K562 (cell line): ENCODE results near the gene CNOT6L. TPM values are rescaled to one million over a fixed set of nuclear protein-coding genes. Genes with fewer than 3 reads are reported as not detected.

Experiments
- ATAC-seq: fragments of 200-7000 bp; cut with Tn5 transposase; 3 replicates; pipeline ENCODE4 v1.9.1; 2020; ENCODE audit warnings: moderate library complexity
- BruUV-seq: library from RNA; stranded (reverse); fragments of 400-500 nt; replicated peaks from 2 replicates; lab custom pipeline; 2021; lab: Mats Ljungman, UMichigan
- CTCF ChIA-PET: fragments of 300-600 bp; formaldehyde crosslinking; extraction: SDS; loops from one replicate; lab custom pipeline; 2021; ENCODE audit warnings: low intra/inter-chr PET ratio; lab: Yijun Ruan, JAX
- POLR2A ChIA-PET: fragments of 300-600, 350-650 bp; sonication (Branson Sonifier 250); formaldehyde crosslinking; extraction: SDS; loops from one replicate; lab custom pipeline; 2021; ENCODE audit warnings: antibody characterized with exemption, inconsistent platforms; lab: Yijun Ruan, JAX
- DNase-seq, 4 experiments: peaks; one replicate each; pipeline versions ENCODE4 v3.0.0 to v3.0.0-alpha.2; 2011 to 2018; ENCODE audit warnings: low spot score in 3 of 4, mixed read lengths in 3 of 4; ENCODE audit errors: extremely low read depth in 1 of 4
- FAIRE-seq: peaks from 2 replicates; lab custom pipeline; 2011; peaks lifted over from hg19 to GRCh38; lab: Jason Lieb, UNC
- H2AFZ ChIP-seq: 2 replicates; pipeline ENCODE4 v1.6.0; 2011; ENCODE audit warnings: low read depth, low read length, control low read depth, inconsistent platforms
- H3K27ac ChIP-seq: fragments of 200-600 bp; 3 replicates; pipeline ENCODE4 v1.8.0; 2011; ENCODE audit warnings: low read depth, mild to moderate bottlenecking, control low read depth, inconsistent platforms, low read length, moderate library complexity, mixed read lengths; ENCODE audit errors: extremely low read depth
- H3K27me3 ChIP-seq, 2 experiments: fragments of 300-600 bp in 1 of 2; 2 replicates in 1 of 2; 3 replicates in 1 of 2; pipeline versions ENCODE4 v1.6.0 to v1.8.0; 2011; ENCODE audit warnings: inconsistent platforms in 2 of 2, low read length in 2 of 2, mild to moderate bottlenecking in 1 of 2, mixed read lengths in 1 of 2, moderate library complexity in 1 of 2; ENCODE audit not compliant: control insufficient read depth in 2 of 2, insufficient read depth in 2 of 2
- H3K36me3 ChIP-seq: fragments of 300-600 bp; 3 replicates; pipeline ENCODE4 v1.8.0; 2011; ENCODE audit warnings: mild to moderate bottlenecking, low read length, inconsistent platforms; ENCODE audit not compliant: control insufficient read depth, insufficient read depth
- H3K4me1 ChIP-seq, 2 experiments: fragments of 200-600 bp in 1 of 2; replicated peaks in 1 of 2; 2 replicates in 1 of 2; 3 replicates in 1 of 2; pipeline versions ENCODE4 v1.5.1 to v1.8.0; 2011; ENCODE audit warnings: inconsistent platforms in 2 of 2, low read length in 2 of 2, mild to moderate bottlenecking in 1 of 2, mixed read lengths in 1 of 2, moderate library complexity in 1 of 2; ENCODE audit not compliant: control insufficient read depth in 2 of 2, insufficient read depth in 2 of 2
- H3K4me2 ChIP-seq: 2 replicates; pipeline ENCODE4 v1.6.1; 2011; ENCODE audit warnings: low read length, control low read depth, inconsistent platforms, mixed read lengths; ENCODE audit not compliant: insufficient read depth
- H3K4me3 ChIP-seq: fragments of 200-600 bp; sonication (generic), shearing (Covaris generic); 2 replicates; pipeline ENCODE4 v1.5.1; 2016; ENCODE audit warnings: control low read depth, inconsistent platforms
- H3K79me2 ChIP-seq: fragments of 200-600 bp; 3 replicates; pipeline ENCODE4 v1.8.0; 2011; ENCODE audit warnings: low read length, inconsistent platforms; ENCODE audit not compliant: control insufficient read depth, insufficient read depth
- H3K9ac ChIP-seq, 2 experiments: 2 replicates each; pipeline versions ENCODE4 v1.6.0 to v1.6.1; 2011; ENCODE audit warnings: low read depth in 2 of 2, low read length in 2 of 2, control low read depth in 1 of 2, inconsistent platforms in 1 of 2, mild to moderate bottlenecking in 1 of 2, mixed read lengths in 1 of 2; ENCODE audit not compliant: insufficient read depth in 1 of 2
- H3K9me1 ChIP-seq: one replicate; pipeline ENCODE4 v1.6.0; 2011; ENCODE audit warnings: inconsistent platforms, mild to moderate bottlenecking, low read length, moderate library complexity; ENCODE audit not compliant: control insufficient read depth, insufficient read depth
- H3K9me3 ChIP-seq: replicated peaks from 2 replicates; pipeline ENCODE4 v1.5.1; 2011; ENCODE audit warnings: low read depth, low read length, inconsistent platforms; ENCODE audit not compliant: control insufficient read depth, insufficient read depth
- H4K20me1 ChIP-seq: replicated peaks from 2 replicates; pipeline ENCODE4 v1.6.1; 2011; ENCODE audit warnings: low read length, inconsistent platforms, mixed read lengths; ENCODE audit not compliant: control insufficient read depth, insufficient read depth
- C11orf30 ChIP-seq: fragments of 450-650 bp; IDR thresholded peaks from 2 replicates; pipeline ENCODE4 v1.6.1; 2016; ENCODE audit warnings: low read depth, mild to moderate bottlenecking
- CEBPB ChIP-seq: fragments of 450-650 bp; IDR thresholded peaks from 2 replicates; pipeline ENCODE4 v1.6.1; 2016; ENCODE audit warnings: missing genetic modification characterization, missing compliant biosample characterization
- GABPB2 ChIP-seq: fragments of 250-450 bp; sonication (Bioruptor Pico); conservative IDR thresholded peaks from 2 replicates; pipeline ENCODE4 v1.5.1; 2021; ENCODE audit warnings: mild to moderate bottlenecking
- SMAD4 ChIP-seq: fragments of 250-450 bp; sonication (Bioruptor Pico); conservative IDR thresholded peaks from 2 replicates; pipeline ENCODE4 v1.8.0; 2021; ENCODE audit warnings: inconsistent platforms, mild to moderate bottlenecking, moderate library complexity
- SREBF2 ChIP-seq: sonication (generic); formaldehyde crosslinking; IDR thresholded peaks from 2 replicates; pipeline ENCODE4 v1.4.0; 2020; ENCODE audit warnings: mild to moderate bottlenecking, missing genetic modification reagents
- ZFX ChIP-seq: sonication (generic); formaldehyde crosslinking; IDR thresholded peaks from 2 replicates; pipeline ENCODE4 v1.8.0; 2022; ENCODE audit warnings: mild to moderate bottlenecking, missing genetic modification reagents, moderate library complexity
- ZNF282 ChIP-seq: sonication (generic); formaldehyde crosslinking; IDR thresholded peaks from 2 replicates; pipeline ENCODE4 v1.8.1; 2023; ENCODE audit warnings: missing genetic modification reagents
- ZNF316 ChIP-seq: fragments of 450-650 bp; IDR thresholded peaks from 2 replicates; pipeline ENCODE4 v1.6.1; 2016
- ZNF780A ChIP-seq: fragments of 250-450 bp; sonication (Bioruptor Pico); IDR thresholded peaks from 2 replicates; pipeline ENCODE4 v1.5.0; 2021; ENCODE audit warnings: mild to moderate bottlenecking
- WGBS: fragments of 100-300 bp; shearing (Covaris generic); methylation state at CpG from one replicate; pipeline ENCODE4 v1.1.6; 2016; ENCODE audit warnings: low coverage, mixed read lengths; ENCODE audit not compliant: insufficient coverage; ENCODE audit errors: missing lambda C conversion rate; 5-methylcytosine and 5-hydroxymethylcytosine counted together
- in situ Hi-C: fragments of 300-500 bp; cut with MboI; formaldehyde crosslinking; loops from 4 replicates; pipeline ENCODE4 v1.15.0; 2018; ENCODE audit warnings: inconsistent platforms, mixed read lengths
- intact Hi-C: fragments of 100-400 bp; cut with micrococcal nuclease; formaldehyde crosslinking; loops from 2 replicates; pipeline ENCODE4 v1.14.2; 2022
- polyA plus RNA-seq, 8 experiments: library from polyadenylated mRNA; depleted of rRNA in 4 of 8; stranded (reverse) in 5 of 8; unstranded in 3 of 8; fragments of >200 nt; fragmentation: Nextera tagmentation in 2 of 8; fragmentation: Illumina TruSeq in 1 of 8; extraction: Ambion mirVana in 2 of 8; extraction: Trizol in 1 of 8; gene quantifications; 2 replicates each; pipeline versions ENCODE4 v1.2.1 to v1.2.3, GENCODE V29; 2011 to 2014; ENCODE audit warnings: inconsistent platforms in 1 of 8, missing spikeins in 1 of 8
- total RNA-seq, 7 experiments: library from RNA; depleted of rRNA in 6 of 7; stranded (reverse); fragments of >200 nt in 6 of 7; fragmentation: Illumina TruSeq in 2 of 7; extraction: Trizol in 2 of 7; gene quantifications; 2 replicates each; pipeline versions ENCODE4 v1.2.1 to v1.2.3, GENCODE V29; 2011 to 2021; ENCODE audit warnings: low replicate concordance in 1 of 7
- TF ChIP-seq, protein P1 (sequence below), 2 experiments: fragments of 450-650 bp; IDR thresholded peaks; 2 replicates each; pipeline ENCODE4 v1.6.1; 2018; ENCODE audit warnings: mild to moderate bottlenecking in 2 of 2, low read depth in 1 of 2; ENCODE audit not compliant: partially characterized antibody in 2 of 2
- TF ChIP-seq, protein P2 (sequence below): fragments of 450-650 bp; IDR thresholded peaks from 2 replicates; pipeline ENCODE4 v1.6.1; 2017; ENCODE audit warnings: mild to moderate bottlenecking, moderate library complexity
- TF ChIP-seq, protein P3 (sequence below): sonication (generic); formaldehyde crosslinking; IDR thresholded peaks from 2 replicates; pipeline ENCODE4 v1.8.0; 2022; ENCODE audit warnings: missing genetic modification reagents, mild to moderate bottlenecking, moderate library complexity, borderline replicate concordance

The CNOT6L gene
- total and polyA plus RNA-seq, 9 of the 15 experiments (the other 6 are each of a cell fraction or from before 2014, with no cell fraction given): 3.7 to 27.9 (median 6.5) TPM

DNA sequence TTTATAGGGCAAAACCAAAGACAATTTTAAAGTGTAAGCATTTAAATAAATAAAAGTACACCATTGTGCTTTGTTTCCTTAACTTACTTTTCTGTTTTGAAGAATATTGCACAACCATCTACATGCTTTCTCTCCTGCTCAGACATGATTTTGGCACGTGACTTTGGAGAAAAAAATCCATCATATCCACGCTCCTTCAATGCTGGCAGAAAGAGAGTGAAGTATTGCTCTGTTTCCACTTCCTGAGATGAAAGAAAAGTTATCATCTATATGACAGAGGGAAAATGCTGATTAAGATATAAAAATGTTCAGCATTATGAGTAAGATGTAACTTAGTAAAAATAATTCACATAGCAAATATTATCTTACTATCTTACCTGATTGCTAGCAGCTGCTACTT, 77.1 kb downstream of the CNOT6L start:
- intact Hi-C loops: loop anchor here (10.0 kb wide), 1 partner anchor 73 kb away; the partner anchor contains the start of gene CNOT6L

DNA sequence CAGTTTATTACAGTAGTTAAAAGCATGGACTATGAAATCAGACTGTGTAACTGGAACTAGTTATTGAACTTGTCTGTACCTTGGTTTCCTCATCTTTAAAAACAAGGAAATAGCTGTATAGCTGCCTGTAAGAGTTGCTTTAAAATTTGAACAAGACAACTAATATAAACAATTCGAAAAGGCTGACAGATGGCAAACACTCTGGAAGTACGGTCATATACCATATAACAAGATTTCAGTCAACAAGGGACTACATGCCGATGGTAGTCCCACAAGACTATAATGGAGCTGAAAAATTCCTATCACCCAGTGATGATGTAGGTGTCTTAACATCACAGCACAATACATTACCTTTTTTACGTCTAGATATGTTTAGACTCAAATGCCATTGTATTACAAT, 78.7 kb downstream of the CNOT6L start:
- POLR2A ChIA-PET: no interaction called here
- WGBS: 85% methylated on average over 4 of the region's 4 CpGs
- Histone ChIP-seq H3K79me2 (no peaks in the 10 kb centered on the region), H3K9me3 (no peaks in the 10 kb centered on the region; the same call in 1 of the 2 replicates), H3K36me3 (peaks cover 18% of the 10 kb centered on the region; the same call in 2 of the 3 replicates), H3K4me2 (no peak overlapping the region), H4K20me1 (no peaks in the 10 kb centered on the region), H3K9me1 (no peaks in the 10 kb centered on the region), H3K9ac (no peak overlapping the region), H3K4me3 (no peak overlapping the region), H3K27me3 (no peaks in the 10 kb centered on the region), H3K27ac (no peak overlapping the region), H3K4me1 (no peaks in the 10 kb centered on the region), H2AFZ (no peak overlapping the region)
- no TSS peak for BruUV-seq
- intact Hi-C loops: loop anchor here (10.0 kb wide), 1 partner anchor 74 kb away; the partner anchor contains the start of gene CNOT6L
- FAIRE-seq (no peak), ATAC-seq (no peak), DNase-seq (no peak)
- CTCF ChIA-PET: no interaction called here
- in situ Hi-C loops: no loop called here
- TF ChIP-seq, protein P1, sequence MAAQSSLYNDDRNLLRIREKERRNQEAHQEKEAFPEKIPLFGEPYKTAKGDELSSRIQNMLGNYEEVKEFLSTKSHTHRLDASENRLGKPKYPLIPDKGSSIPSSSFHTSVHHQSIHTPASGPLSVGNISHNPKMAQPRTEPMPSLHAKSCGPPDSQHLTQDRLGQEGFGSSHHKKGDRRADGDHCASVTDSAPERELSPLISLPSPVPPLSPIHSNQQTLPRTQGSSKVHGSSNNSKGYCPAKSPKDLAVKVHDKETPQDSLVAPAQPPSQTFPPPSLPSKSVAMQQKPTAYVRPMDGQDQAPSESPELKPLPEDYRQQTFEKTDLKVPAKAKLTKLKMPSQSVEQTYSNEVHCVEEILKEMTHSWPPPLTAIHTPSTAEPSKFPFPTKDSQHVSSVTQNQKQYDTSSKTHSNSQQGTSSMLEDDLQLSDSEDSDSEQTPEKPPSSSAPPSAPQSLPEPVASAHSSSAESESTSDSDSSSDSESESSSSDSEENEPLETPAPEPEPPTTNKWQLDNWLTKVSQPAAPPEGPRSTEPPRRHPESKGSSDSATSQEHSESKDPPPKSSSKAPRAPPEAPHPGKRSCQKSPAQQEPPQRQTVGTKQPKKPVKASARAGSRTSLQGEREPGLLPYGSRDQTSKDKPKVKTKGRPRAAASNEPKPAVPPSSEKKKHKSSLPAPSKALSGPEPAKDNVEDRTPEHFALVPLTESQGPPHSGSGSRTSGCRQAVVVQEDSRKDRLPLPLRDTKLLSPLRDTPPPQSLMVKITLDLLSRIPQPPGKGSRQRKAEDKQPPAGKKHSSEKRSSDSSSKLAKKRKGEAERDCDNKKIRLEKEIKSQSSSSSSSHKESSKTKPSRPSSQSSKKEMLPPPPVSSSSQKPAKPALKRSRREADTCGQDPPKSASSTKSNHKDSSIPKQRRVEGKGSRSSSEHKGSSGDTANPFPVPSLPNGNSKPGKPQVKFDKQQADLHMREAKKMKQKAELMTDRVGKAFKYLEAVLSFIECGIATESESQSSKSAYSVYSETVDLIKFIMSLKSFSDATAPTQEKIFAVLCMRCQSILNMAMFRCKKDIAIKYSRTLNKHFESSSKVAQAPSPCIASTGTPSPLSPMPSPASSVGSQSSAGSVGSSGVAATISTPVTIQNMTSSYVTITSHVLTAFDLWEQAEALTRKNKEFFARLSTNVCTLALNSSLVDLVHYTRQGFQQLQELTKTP (IDR thresholded peaks at IDR 0.05; ENCODE audit: low read depth in 1 of 2, partially characterized antibody in 2 of 2): no peak
- TF ChIP-seq SREBF2 (CRISPR knock-in tag): no peak
- no peak for TF ChIP-seq ZFX (CRISPR knock-in tag)
- no peak for TF ChIP-seq ZNF780A (CRISPR knock-in tag)
- no peak for TF ChIP-seq ZNF282 (CRISPR knock-in tag)
- TF ChIP-seq, protein P2, sequence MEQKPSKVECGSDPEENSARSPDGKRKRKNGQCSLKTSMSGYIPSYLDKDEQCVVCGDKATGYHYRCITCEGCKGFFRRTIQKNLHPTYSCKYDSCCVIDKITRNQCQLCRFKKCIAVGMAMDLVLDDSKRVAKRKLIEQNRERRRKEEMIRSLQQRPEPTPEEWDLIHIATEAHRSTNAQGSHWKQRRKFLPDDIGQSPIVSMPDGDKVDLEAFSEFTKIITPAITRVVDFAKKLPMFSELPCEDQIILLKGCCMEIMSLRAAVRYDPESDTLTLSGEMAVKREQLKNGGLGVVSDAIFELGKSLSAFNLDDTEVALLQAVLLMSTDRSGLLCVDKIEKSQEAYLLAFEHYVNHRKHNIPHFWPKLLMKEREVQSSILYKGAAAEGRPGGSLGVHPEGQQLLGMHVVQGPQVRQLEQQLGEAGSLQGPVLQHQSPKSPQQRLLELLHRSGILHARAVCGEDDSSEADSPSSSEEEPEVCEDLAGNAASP: no peak
- no peak for TF ChIP-seq SMAD4 (CRISPR knock-in tag)
- TF ChIP-seq, protein P3, sequence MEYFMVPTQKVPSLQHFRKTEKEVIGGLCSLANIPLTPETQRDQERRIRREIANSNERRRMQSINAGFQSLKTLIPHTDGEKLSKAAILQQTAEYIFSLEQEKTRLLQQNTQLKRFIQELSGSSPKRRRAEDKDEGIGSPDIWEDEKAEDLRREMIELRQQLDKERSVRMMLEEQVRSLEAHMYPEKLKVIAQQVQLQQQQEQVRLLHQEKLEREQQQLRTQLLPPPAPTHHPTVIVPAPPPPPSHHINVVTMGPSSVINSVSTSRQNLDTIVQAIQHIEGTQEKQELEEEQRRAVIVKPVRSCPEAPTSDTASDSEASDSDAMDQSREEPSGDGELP (CRISPR knock-in tag): no peak

More for the DNA sequence above, 77.1 kb downstream of the CNOT6L start:
- no peaks in the 10 kb centered on the region; the same call in 1 of the 2 replicates for H3K9me3 ChIP-seq
- FAIRE-seq (no peak), ATAC-seq (no peak), DNase-seq (no peak)
- H4K20me1 ChIP-seq: no peaks in the 10 kb centered on the region
- H3K4me1 ChIP-seq: no peaks in the 10 kb centered on the region
- no peak overlapping the region for H2AFZ ChIP-seq
- H3K9me1 ChIP-seq: no peaks in the 10 kb centered on the region
- H3K4me2 ChIP-seq: no peak overlapping the region
- BruUV-seq: no TSS peak
- no peaks in the 10 kb centered on the region for H3K79me2 ChIP-seq
- in situ Hi-C loops: no loop called here
- no peak overlapping the region for H3K4me3 ChIP-seq
- H3K27ac ChIP-seq: no peak overlapping the region
- no peak overlapping the region for H3K9ac ChIP-seq
- 88% methylated on average over 2 of the region's 2 CpGs for WGBS
- CTCF ChIA-PET: no interaction called here
- TF ChIP-seq GABPB2 (CRISPR knock-in tag) (no peak), CEBPB (peak; percentile 57), C11orf30 (peak; percentile 56), ZNF316 (peak; percentile 70; the same call in 1 of the 2 replicates)
- TF ChIP-seq, all 486 proteins: peak for 3
- peaks cover 18% of the 10 kb centered on the region; the same call in 2 of the 3 replicates for H3K36me3 ChIP-seq
- POLR2A ChIA-PET: no interaction called here
- H3K27me3 ChIP-seq: no peaks in the 10 kb centered on the region
